SU-DHL-6 (cell line): ENCODE data around the gene TBC1D22A.

Experiments
- CTCF ChIP-seq: fragments of 200-600 bp; sonication (generic); IDR thresholded peaks from one replicate; pipeline ENCODE4 v1.5.1; 2017; ENCODE audit warnings: antibody characterized with exemption, mild to moderate bottlenecking, low read length, moderate library complexity; ENCODE audit not compliant: insufficient read depth, poor library complexity, severe bottlenecking
- EZH2phosphoT487 ChIP-seq: fragments of 200-600 bp; sonication (generic), shearing (Covaris generic); conservative IDR thresholded peaks from 2 replicates; pipeline ENCODE4 v1.6.1; 2018; ENCODE audit warnings: mild to moderate bottlenecking, antibody characterized with exemption, low read length, moderate library complexity, mixed read lengths

- no peak for TF ChIP-seq EZH2phosphoT487
- no peak for TF ChIP-seq CTCF
Measured at GRCh38 chr22:46969491-46969890, 207.0 kb downstream of the TBC1D22A start.
